Panc1 (cell line): Measurements from ENCODE around the gene LTBP2. TPM values are rescaled to one million over a fixed set of nuclear protein-coding genes. Genes with fewer than 3 reads are reported as not detected.

Source experiments
- ATAC-seq: fragments of 200-7000 bp; cut with Tn5 transposase; 2 replicates; pipeline ENCODE4 v1.9.1; 2020; ENCODE audit warnings: mild to moderate bottlenecking, moderate library complexity
- BruUV-seq: library from RNA; stranded (reverse); fragments of 400-500 nt; replicated peaks from 2 replicates; lab custom pipeline; 2021; lab: Mats Ljungman, UMichigan
- CTCF ChIA-PET: fragments of 300-600 bp; sonication (Branson Sonifier 250); formaldehyde crosslinking; loops from one replicate; lab custom pipeline; 2022; ENCODE audit warnings: antibody characterized with exemption; lab: Charles Lee
- POLR2A ChIA-PET: fragments of 300-600 bp; sonication (Branson Sonifier 250); formaldehyde crosslinking; loops from one replicate; lab custom pipeline; 2022; ENCODE audit warnings: antibody characterized with exemption; lab: Charles Lee
- DNase-seq: peaks from one replicate; pipeline ENCODE4 v3.0.0-alpha.2; 2010; ENCODE audit warnings: low read depth, low spot score
- H3K27ac ChIP-seq: 2 replicates; pipeline ENCODE4 v1.5.1; 2011; ENCODE audit warnings: mild to moderate bottlenecking, low read length, inconsistent platforms
- H3K27me3 ChIP-seq: fragments of 200-500 bp; sonication (Bioruptor generic); 2 replicates; pipeline ENCODE4 v1.6.0; 2014; ENCODE audit warnings: low read length, inconsistent platforms; ENCODE audit not compliant: control insufficient read depth, insufficient read depth
- H3K36me3 ChIP-seq: fragments of 200-500 bp; sonication (Bioruptor generic); 2 replicates; pipeline ENCODE4 v1.5.1; 2014; ENCODE audit warnings: inconsistent platforms, mild to moderate bottlenecking, low read length, moderate library complexity; ENCODE audit not compliant: control insufficient read depth, insufficient read depth
- H3K4me1 ChIP-seq: 2 replicates; pipeline ENCODE4 v1.5.1; 2011; ENCODE audit warnings: inconsistent platforms, mild to moderate bottlenecking, low read length, moderate library complexity; ENCODE audit not compliant: control insufficient read depth, insufficient read depth
- H3K4me3 ChIP-seq, 2 experiments: 2 replicates each; pipeline ENCODE4 v1.5.1; 2011 to 2012; ENCODE audit warnings: low read depth in 2 of 2, low read length in 2 of 2, mild to moderate bottlenecking in 2 of 2, inconsistent platforms in 1 of 2, moderate library complexity in 1 of 2
- H3K9me3 ChIP-seq: fragments of 200-500 bp; sonication (Bioruptor generic); 2 replicates; pipeline ENCODE4 v1.5.1; 2014; ENCODE audit warnings: low read depth, mild to moderate bottlenecking, inconsistent platforms, low read length, moderate library complexity; ENCODE audit not compliant: control insufficient read depth, insufficient read depth
- CTCF ChIP-seq: fragments of 450-650 bp; IDR thresholded peaks from 2 replicates; pipeline ENCODE4 v1.5.1; 2017; ENCODE audit warnings: mild to moderate bottlenecking
- POLR2AphosphoS5 ChIP-seq: IDR thresholded peaks from 2 replicates; pipeline ENCODE4 v1.6.1; 2012; ENCODE audit warnings: mild to moderate bottlenecking, low read depth, low read length, moderate library complexity
- SIN3A ChIP-seq: IDR thresholded peaks from 2 replicates; pipeline ENCODE4 v1.6.1; 2012; ENCODE audit warnings: low read depth, mild to moderate bottlenecking, low read length, moderate library complexity, borderline replicate concordance; ENCODE audit not compliant: insufficient read depth
- TCF7L2 ChIP-seq: IDR thresholded peaks from 2 replicates; pipeline ENCODE4 v1.6.1; 2011; ENCODE audit warnings: mild to moderate bottlenecking, low read depth, low read length, inconsistent platforms
- in situ Hi-C: cut with HindIII; loops from 2 replicates; pipeline ENCODE4 v1.10.0; 2016; ENCODE audit warnings: low sequenced_read_pairs, low pct_unique_long_range_greater_than_20kb
- intact Hi-C: fragments of 100-400 bp; cut with micrococcal nuclease; formaldehyde crosslinking; loops from one replicate; pipeline ENCODE4 v1.10.0; 2022; ENCODE audit not compliant: unreplicated experiment
- total RNA-seq: library from RNA; stranded (reverse); gene quantifications from one replicate; pipeline ENCODE4 v1.2.1, GENCODE V29; 2021; ENCODE audit not compliant: unreplicated experiment
- TF ChIP-seq, protein P1 (sequence below), 2 experiments: IDR thresholded peaks; 2 replicates each; pipeline ENCODE4 v1.6.1; 2011 to 2012; ENCODE audit warnings: low read depth in 2 of 2, control low read depth in 1 of 2, low read length in 1 of 2, mild to moderate bottlenecking in 1 of 2, moderate library complexity in 1 of 2; ENCODE audit not compliant: insufficient read depth in 1 of 2

Gene LTBP2
- total RNA-seq, 1 experiment from 2014 or later = 69.8 TPM

- no peak for TF ChIP-seq TCF7L2
- no peak for TF ChIP-seq SIN3A
- TF ChIP-seq POLR2AphosphoS5 = no peak
- no peak for TF ChIP-seq CTCF
- TF ChIP-seq, protein P1, sequence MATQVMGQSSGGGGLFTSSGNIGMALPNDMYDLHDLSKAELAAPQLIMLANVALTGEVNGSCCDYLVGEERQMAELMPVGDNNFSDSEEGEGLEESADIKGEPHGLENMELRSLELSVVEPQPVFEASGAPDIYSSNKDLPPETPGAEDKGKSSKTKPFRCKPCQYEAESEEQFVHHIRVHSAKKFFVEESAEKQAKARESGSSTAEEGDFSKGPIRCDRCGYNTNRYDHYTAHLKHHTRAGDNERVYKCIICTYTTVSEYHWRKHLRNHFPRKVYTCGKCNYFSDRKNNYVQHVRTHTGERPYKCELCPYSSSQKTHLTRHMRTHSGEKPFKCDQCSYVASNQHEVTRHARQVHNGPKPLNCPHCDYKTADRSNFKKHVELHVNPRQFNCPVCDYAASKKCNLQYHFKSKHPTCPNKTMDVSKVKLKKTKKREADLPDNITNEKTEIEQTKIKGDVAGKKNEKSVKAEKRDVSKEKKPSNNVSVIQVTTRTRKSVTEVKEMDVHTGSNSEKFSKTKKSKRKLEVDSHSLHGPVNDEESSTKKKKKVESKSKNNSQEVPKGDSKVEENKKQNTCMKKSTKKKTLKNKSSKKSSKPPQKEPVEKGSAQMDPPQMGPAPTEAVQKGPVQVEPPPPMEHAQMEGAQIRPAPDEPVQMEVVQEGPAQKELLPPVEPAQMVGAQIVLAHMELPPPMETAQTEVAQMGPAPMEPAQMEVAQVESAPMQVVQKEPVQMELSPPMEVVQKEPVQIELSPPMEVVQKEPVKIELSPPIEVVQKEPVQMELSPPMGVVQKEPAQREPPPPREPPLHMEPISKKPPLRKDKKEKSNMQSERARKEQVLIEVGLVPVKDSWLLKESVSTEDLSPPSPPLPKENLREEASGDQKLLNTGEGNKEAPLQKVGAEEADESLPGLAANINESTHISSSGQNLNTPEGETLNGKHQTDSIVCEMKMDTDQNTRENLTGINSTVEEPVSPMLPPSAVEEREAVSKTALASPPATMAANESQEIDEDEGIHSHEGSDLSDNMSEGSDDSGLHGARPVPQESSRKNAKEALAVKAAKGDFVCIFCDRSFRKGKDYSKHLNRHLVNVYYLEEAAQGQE (IDR thresholded peaks at IDR 0.05; ENCODE audit: insufficient read depth in 1 of 2, low read depth in 2 of 2, low read length in 1 of 2) = no peak
- no peaks in the 10 kb centered on the region for H3K36me3 ChIP-seq
- no TSS peak for BruUV-seq
- ChIA-PET POLR2A (no interaction called here), CTCF (interaction anchor here (0.7 kb wide), 1 partner anchor 29 kb away, joined by 5 read pairs; no protein-coding TSS in a partner anchor)
- H3K4me3 ChIP-seq = 0 out of 4 replicates have a peak overlapping the region, but pooled peaks of 1 of the 2 experiments have one; percentile 2
- in situ Hi-C loops = no loop called here
- H3K4me1 ChIP-seq = peaks cover 65% of the 10 kb centered on the region
- intact Hi-C loops = loop anchor here (10.0 kb wide), 1 partner anchor 71 kb away; no protein-coding TSS in a partner anchor
- H3K27me3 ChIP-seq = no peaks in the 10 kb centered on the region
- ATAC-seq = no peak
- no peak for DNase-seq
- H3K27ac ChIP-seq = peak overlapping the region; percentile 95
- H3K9me3 ChIP-seq = no peaks in the 10 kb centered on the region
Observed at GRCh38 chr14:74613211-74613914, 1.3 kb upstream of the LTBP2 start.

DNA sequence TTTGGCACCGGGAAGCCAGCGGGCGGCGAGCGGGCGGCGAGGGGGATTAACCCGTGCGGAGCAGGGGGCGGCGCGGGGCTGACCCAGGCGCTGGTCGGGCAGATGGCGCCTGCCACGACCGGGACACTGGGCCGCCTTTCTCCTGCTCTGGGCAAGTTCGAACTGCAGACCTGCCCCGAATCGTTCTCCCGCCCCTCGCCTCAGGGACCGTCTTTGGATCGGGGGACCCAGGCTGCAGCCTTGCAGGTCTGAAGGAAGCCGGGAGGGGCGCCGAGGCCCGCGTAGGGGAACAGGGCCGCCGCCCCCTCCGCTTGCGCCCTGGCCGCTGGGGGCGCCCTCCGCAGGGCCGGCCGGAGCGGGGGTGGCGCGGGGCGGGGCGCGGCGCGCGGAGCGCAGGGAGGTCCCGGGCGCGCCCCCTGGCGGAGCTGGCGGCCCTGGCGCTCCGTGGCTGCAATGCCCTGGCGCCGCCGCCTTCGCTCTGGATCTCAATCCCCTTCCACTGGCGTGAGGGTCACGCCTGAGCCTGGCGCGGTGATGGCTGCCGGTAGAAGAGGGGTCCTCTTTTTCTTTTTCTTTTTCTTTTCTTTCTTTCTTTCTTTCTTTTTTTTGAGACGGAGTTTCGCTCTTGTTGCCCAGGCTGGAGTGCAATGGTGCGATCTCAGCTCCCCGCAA is 449 bp upstream of the LTBP2 start:
- no TSS peak for BruUV-seq
- peak; percentile 75 for ATAC-seq
- TF ChIP-seq POLR2AphosphoS5 (peak; percentile 34; the same call in 1 of the 2 replicates), SIN3A (no peak), TCF7L2 (no peak), CTCF (peak; percentile 99)
- TF ChIP-seq, protein P1 (IDR thresholded peaks at IDR 0.05; ENCODE audit: insufficient read depth in 1 of 2, low read depth in 2 of 2, low read length in 1 of 2) = no peak
- no peak for DNase-seq
- peak overlapping the region; percentile 95 for H3K27ac ChIP-seq
- peak overlapping the region; percentile 52 to 62 for H3K4me3 ChIP-seq
- H3K36me3 ChIP-seq = no peaks in the 10 kb centered on the region
- no peaks in the 10 kb centered on the region for H3K27me3 ChIP-seq
- CTCF ChIA-PET = interaction anchor here (0.7 to 0.8 kb wide), 2 partner anchors 28 to 40 kb away, joined by 3 to 5 read pairs; no protein-coding TSS in a partner anchor
- intact Hi-C loops (loop anchor here (10.0 kb wide), 1 partner anchor 72 kb away; no protein-coding TSS in a partner anchor), in situ Hi-C loops (no loop called here)
- no peaks in the 10 kb centered on the region for H3K9me3 ChIP-seq
- POLR2A ChIA-PET = interaction anchor here (0.7 kb wide), 1 partner anchor 8 kb away, joined by 3 read pairs; no protein-coding TSS in a partner anchor
- peaks cover 56% of the 10 kb centered on the region for H3K4me1 ChIP-seq
